Astrocyte (in vitro differentiated cells and primary cell): Measurements from ENCODE around the gene AOAH.

ENCODE experiments used
- EZH2 ChIP-seq: IDR thresholded peaks from 2 replicates; pipeline ENCODE4 v1.6.1; 2012; ENCODE audit warnings: mild to moderate bottlenecking, low read length, inconsistent platforms; ENCODE audit not compliant: insufficient read depth
- TF ChIP-seq, protein P1 (sequence below): IDR thresholded peaks from 2 replicates; pipeline ENCODE4 v1.5.1; 2011; ENCODE audit warnings: low read depth, mild to moderate bottlenecking, inconsistent platforms, low read length, moderate library complexity; ENCODE audit not compliant: insufficient read depth

- TF ChIP-seq, protein P1, sequence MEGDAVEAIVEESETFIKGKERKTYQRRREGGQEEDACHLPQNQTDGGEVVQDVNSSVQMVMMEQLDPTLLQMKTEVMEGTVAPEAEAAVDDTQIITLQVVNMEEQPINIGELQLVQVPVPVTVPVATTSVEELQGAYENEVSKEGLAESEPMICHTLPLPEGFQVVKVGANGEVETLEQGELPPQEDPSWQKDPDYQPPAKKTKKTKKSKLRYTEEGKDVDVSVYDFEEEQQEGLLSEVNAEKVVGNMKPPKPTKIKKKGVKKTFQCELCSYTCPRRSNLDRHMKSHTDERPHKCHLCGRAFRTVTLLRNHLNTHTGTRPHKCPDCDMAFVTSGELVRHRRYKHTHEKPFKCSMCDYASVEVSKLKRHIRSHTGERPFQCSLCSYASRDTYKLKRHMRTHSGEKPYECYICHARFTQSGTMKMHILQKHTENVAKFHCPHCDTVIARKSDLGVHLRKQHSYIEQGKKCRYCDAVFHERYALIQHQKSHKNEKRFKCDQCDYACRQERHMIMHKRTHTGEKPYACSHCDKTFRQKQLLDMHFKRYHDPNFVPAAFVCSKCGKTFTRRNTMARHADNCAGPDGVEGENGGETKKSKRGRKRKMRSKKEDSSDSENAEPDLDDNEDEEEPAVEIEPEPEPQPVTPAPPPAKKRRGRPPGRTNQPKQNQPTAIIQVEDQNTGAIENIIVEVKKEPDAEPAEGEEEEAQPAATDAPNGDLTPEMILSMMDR: no peak
- TF ChIP-seq EZH2: no peak
These were observed 121.8 kb downstream of the AOAH start for GRCh38 chr7:36602511-36602910.
